K562 (cell line): ENCODE data around the gene NABP2. TPM values are rescaled to one million over a fixed set of nuclear protein-coding genes. Genes with fewer than 3 reads are reported as not detected.

Experiments used
- BACH1 ChIP-seq: fragments of 200-800 bp; sonication (Bioruptor generic); IDR thresholded peaks from 2 replicates; pipeline ENCODE4 v1.6.1; 2016; ENCODE audit warnings: missing genetic modification characterization, missing compliant biosample characterization
- CREB3L1 ChIP-seq: fragments of 450-650 bp; IDR thresholded peaks from 2 replicates; pipeline ENCODE4 v1.6.1; 2014; ENCODE audit warnings: low read depth, mild to moderate bottlenecking, moderate library complexity, borderline replicate concordance
- DDX20 ChIP-seq: fragments of 450-650 bp; IDR thresholded peaks from 2 replicates; pipeline ENCODE4 v1.6.1; 2016; ENCODE audit warnings: missing genetic modification characterization, low read depth, mild to moderate bottlenecking, missing compliant biosample characterization, moderate library complexity
- DEAF1 ChIP-seq: fragments of 450-650 bp; formaldehyde crosslinking; IDR thresholded peaks from 2 replicates; pipeline ENCODE4 v1.4.0; 2020; ENCODE audit warnings: mild to moderate bottlenecking, moderate library complexity
- ERF ChIP-seq: fragments of 450-650 bp; formaldehyde crosslinking; IDR thresholded peaks from 2 replicates; pipeline ENCODE4 v1.4.0; 2020; ENCODE audit warnings: mild to moderate bottlenecking, mixed read lengths
- ETV5 ChIP-seq: sonication (generic); formaldehyde crosslinking; IDR thresholded peaks from 2 replicates; pipeline ENCODE4 v1.4.0; 2020; ENCODE audit warnings: low read depth, mild to moderate bottlenecking, missing genetic modification reagents
- FOXJ3 ChIP-seq: sonication (generic); formaldehyde crosslinking; IDR thresholded peaks from 2 replicates; pipeline ENCODE4 v1.4.0; 2020; ENCODE audit warnings: mild to moderate bottlenecking, missing genetic modification reagents
- IRF1 ChIP-seq: sonication (generic); formaldehyde crosslinking; IDR thresholded peaks from 2 replicates; pipeline ENCODE4 v1.8.0; 2022; ENCODE audit warnings: missing genetic modification reagents, mild to moderate bottlenecking, borderline replicate concordance
- JUND ChIP-seq, 2 experiments: IDR thresholded peaks; 2 replicates in 1 of 2; 3 replicates in 1 of 2; pipeline ENCODE4 v1.6.1; 2011; ENCODE audit warnings: borderline replicate concordance in 2 of 2, low read depth in 2 of 2, low read length in 2 of 2, improper control_type of control experiment in 1 of 2, missing biosample characterization in 1 of 2, missing genetic modification characterization in 1 of 2, missing genetic modification reagents in 1 of 2
- MLLT1 ChIP-seq, 2 experiments: fragments of 450-650 bp; IDR thresholded peaks; 2 replicates each; pipeline ENCODE4 v1.6.1; 2016
- MTA1 ChIP-seq: fragments of 450-650 bp; IDR thresholded peaks from 2 replicates; pipeline ENCODE4 v1.6.1; 2017; ENCODE audit warnings: borderline replicate concordance
- NFRKB ChIP-seq: fragments of 450-650 bp; IDR thresholded peaks from 2 replicates; pipeline ENCODE4 v1.6.1; 2016; ENCODE audit warnings: low read depth
- SNIP1 ChIP-seq: fragments of 450-650 bp; IDR thresholded peaks from 2 replicates; pipeline ENCODE4 v1.7.1; 2017; ENCODE audit warnings: low read depth, mild to moderate bottlenecking
- TCFL5 ChIP-seq: fragments of 250-450 bp; sonication (Bioruptor Pico); conservative IDR thresholded peaks from 2 replicates; pipeline ENCODE4 v1.6.1; 2021; ENCODE audit warnings: mild to moderate bottlenecking, moderate library complexity, matching md5 sums
- ZKSCAN3 ChIP-seq: fragments of 250-450 bp; sonication (Bioruptor Pico); IDR thresholded peaks from 2 replicates; pipeline ENCODE4 v1.4.0; 2020
- polyA plus RNA-seq, 8 experiments: library from polyadenylated mRNA; depleted of rRNA in 4 of 8; stranded (reverse) in 5 of 8; unstranded in 3 of 8; fragments of >200 nt; fragmentation: Nextera tagmentation in 2 of 8; fragmentation: Illumina TruSeq in 1 of 8; extraction: Ambion mirVana in 2 of 8; extraction: Trizol in 1 of 8; gene quantifications; 2 replicates each; pipeline versions ENCODE4 v1.2.1 to v1.2.3, GENCODE V29; 2011 to 2014; ENCODE audit warnings: inconsistent platforms in 1 of 8, missing spikeins in 1 of 8
- total RNA-seq, 7 experiments: library from RNA; depleted of rRNA in 6 of 7; stranded (reverse); fragments of >200 nt in 6 of 7; fragmentation: Illumina TruSeq in 2 of 7; extraction: Trizol in 2 of 7; gene quantifications; 2 replicates each; pipeline versions ENCODE4 v1.2.1 to v1.2.3, GENCODE V29; 2011 to 2021; ENCODE audit warnings: low replicate concordance in 1 of 7
- TF ChIP-seq, protein P1 (sequence below): sonication (generic); formaldehyde crosslinking; IDR thresholded peaks from 2 replicates; pipeline ENCODE4 v1.8.0; 2022; ENCODE audit warnings: missing genetic modification reagents, mild to moderate bottlenecking, borderline replicate concordance
- TF ChIP-seq, protein P2 (sequence below): fragments of 250-450 bp; sonication (Bioruptor Pico); IDR thresholded peaks from 2 replicates; pipeline ENCODE4 v1.4.0; 2020; ENCODE audit warnings: mild to moderate bottlenecking, moderate library complexity

NABP2 gene
- total and polyA plus RNA-seq, 9 of the 15 experiments (the other 6 are each of a cell fraction or from before 2014, with no cell fraction given), result 11.3 to 60.6 (median 43.5) TPM

- TF ChIP-seq ETV5 (no peak), TCFL5 (no peak), MTA1 (0 out of 2 replicates have a peak, but pooled peaks have one; percentile 43), MLLT1 (IDR thresholded peaks at IDR 0.05) (no peak), FOXJ3 (CRISPR knock-in tag) (no peak), JUND (IDR thresholded peaks at IDR 0.05; ENCODE audit: borderline replicate concordance, low read depth, low read length) (no peak), JUND (tag; IDR thresholded peaks at IDR 0.05; ENCODE audit: borderline replicate concordance, low read depth, low read length) (no peak), NFRKB (no peak), BACH1 (tag) (no peak), CREB3L1 (no peak), IRF1 (CRISPR knock-in tag) (no peak), ZKSCAN3 (CRISPR knock-in tag) (no peak), SNIP1 (no peak), DDX20 (tag) (no peak), ERF (CRISPR knock-in tag) (no peak), DEAF1 (CRISPR knock-in tag) (no peak)
- TF ChIP-seq, protein P1, sequence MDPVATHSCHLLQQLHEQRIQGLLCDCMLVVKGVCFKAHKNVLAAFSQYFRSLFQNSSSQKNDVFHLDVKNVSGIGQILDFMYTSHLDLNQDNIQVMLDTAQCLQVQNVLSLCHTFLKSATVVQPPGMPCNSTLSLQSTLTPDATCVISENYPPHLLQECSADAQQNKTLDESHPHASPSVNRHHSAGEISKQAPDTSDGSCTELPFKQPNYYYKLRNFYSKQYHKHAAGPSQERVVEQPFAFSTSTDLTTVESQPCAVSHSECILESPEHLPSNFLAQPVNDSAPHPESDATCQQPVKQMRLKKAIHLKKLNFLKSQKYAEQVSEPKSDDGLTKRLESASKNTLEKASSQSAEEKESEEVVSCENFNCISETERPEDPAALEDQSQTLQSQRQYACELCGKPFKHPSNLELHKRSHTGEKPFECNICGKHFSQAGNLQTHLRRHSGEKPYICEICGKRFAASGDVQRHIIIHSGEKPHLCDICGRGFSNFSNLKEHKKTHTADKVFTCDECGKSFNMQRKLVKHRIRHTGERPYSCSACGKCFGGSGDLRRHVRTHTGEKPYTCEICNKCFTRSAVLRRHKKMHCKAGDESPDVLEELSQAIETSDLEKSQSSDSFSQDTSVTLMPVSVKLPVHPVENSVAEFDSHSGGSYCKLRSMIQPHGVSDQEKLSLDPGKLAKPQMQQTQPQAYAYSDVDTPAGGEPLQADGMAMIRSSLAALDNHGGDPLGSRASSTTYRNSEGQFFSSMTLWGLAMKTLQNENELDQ (CRISPR knock-in tag), result no peak
- TF ChIP-seq, protein P2, sequence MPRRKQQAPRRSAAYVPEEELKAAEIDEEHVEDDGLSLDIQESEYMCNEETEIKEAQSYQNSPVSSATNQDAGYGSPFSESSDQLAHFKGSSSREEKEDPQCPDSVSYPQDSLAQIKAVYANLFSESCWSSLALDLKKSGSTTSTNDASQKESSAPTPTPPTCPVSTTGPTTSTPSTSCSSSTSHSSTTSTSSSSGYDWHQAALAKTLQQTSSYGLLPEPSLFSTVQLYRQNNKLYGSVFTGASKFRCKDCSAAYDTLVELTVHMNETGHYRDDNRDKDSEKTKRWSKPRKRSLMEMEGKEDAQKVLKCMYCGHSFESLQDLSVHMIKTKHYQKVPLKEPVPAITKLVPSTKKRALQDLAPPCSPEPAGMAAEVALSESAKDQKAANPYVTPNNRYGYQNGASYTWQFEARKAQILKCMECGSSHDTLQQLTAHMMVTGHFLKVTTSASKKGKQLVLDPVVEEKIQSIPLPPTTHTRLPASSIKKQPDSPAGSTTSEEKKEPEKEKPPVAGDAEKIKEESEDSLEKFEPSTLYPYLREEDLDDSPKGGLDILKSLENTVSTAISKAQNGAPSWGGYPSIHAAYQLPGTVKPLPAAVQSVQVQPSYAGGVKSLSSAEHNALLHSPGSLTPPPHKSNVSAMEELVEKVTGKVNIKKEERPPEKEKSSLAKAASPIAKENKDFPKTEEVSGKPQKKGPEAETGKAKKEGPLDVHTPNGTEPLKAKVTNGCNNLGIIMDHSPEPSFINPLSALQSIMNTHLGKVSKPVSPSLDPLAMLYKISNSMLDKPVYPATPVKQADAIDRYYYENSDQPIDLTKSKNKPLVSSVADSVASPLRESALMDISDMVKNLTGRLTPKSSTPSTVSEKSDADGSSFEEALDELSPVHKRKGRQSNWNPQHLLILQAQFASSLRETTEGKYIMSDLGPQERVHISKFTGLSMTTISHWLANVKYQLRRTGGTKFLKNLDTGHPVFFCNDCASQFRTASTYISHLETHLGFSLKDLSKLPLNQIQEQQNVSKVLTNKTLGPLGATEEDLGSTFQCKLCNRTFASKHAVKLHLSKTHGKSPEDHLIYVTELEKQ (CRISPR knock-in tag), result no peak
Observed at GRCh38 chr12:56202366-56202765, 21.8 kb upstream of the NABP2 start (continued).
